Measurements from ENCODE around the gene PCDHGB7. TPM values are rescaled to one million over a fixed set of nuclear protein-coding genes. Genes with fewer than 3 reads are reported as not detected.

The PCDHGB7 gene
- total RNA-seq, 1 experiment from 2014 or later: 10.5 TPM

- H3K4me1 Mint-ChIP-seq: no peaks in the 10 kb centered on the region
- no peak overlapping the region for H3K27ac Mint-ChIP-seq
- H3K27me3 Mint-ChIP-seq (ENCODE audit: low read depth): peaks cover 14% of the 10 kb centered on the region
- TF ChIP-seq MYBL2 (CRISPR knock-in tag; IDR thresholded peaks at IDR 0.05): no peak
- TF ChIP-seq, protein P1, sequence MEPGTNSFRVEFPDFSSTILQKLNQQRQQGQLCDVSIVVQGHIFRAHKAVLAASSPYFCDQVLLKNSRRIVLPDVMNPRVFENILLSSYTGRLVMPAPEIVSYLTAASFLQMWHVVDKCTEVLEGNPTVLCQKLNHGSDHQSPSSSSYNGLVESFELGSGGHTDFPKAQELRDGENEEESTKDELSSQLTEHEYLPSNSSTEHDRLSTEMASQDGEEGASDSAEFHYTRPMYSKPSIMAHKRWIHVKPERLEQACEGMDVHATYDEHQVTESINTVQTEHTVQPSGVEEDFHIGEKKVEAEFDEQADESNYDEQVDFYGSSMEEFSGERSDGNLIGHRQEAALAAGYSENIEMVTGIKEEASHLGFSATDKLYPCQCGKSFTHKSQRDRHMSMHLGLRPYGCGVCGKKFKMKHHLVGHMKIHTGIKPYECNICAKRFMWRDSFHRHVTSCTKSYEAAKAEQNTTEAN (CRISPR knock-in tag; IDR thresholded peaks at IDR 0.05): no peak
- TF ChIP-seq, protein P2, sequence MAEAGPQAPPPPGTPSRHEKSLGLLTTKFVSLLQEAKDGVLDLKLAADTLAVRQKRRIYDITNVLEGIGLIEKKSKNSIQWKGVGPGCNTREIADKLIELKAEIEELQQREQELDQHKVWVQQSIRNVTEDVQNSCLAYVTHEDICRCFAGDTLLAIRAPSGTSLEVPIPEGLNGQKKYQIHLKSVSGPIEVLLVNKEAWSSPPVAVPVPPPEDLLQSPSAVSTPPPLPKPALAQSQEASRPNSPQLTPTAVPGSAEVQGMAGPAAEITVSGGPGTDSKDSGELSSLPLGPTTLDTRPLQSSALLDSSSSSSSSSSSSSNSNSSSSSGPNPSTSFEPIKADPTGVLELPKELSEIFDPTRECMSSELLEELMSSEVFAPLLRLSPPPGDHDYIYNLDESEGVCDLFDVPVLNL (CRISPR knock-in tag; IDR thresholded peaks at IDR 0.05; ENCODE audit: borderline replicate concordance, low read depth): no peak
- DNase-seq (ENCODE audit: low spot score) (no peak), ATAC-seq (no peak)
- ChIA-PET CTCF (interaction anchor here (0.6 to 2.0 kb wide), 4 partner anchors 12 to 30 kb away, joined by 3 to 5 read pairs (median 4); partner anchors contain the start of genes PCDHGA10, PCDHGB3, PCDHGB4 and PCDHGB7), POLR2A (no interaction called here)
- peaks cover 55% of the 10 kb centered on the region for H3K9me3 Mint-ChIP-seq
- peaks cover 64% of the 10 kb centered on the region for H3K36me3 Mint-ChIP-seq
- no peak overlapping the region for H3K4me3 Mint-ChIP-seq
These were observed 17.8 kb upstream of the PCDHGB7 start for GRCh38 chr5:141399555-141400258.

- TF ChIP-seq NFE2L1 (CRISPR knock-in tag; IDR thresholded peaks at IDR 0.05): no peak
- TF ChIP-seq, protein P3, sequence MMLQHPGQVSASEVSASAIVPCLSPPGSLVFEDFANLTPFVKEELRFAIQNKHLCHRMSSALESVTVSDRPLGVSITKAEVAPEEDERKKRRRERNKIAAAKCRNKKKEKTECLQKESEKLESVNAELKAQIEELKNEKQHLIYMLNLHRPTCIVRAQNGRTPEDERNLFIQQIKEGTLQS (CRISPR knock-in tag; conservative IDR thresholded peaks at IDR 0.05): no peak
- no peak for TF ChIP-seq PRDM15 (CRISPR knock-in tag; IDR thresholded peaks at IDR 0.05)
- TF ChIP-seq NFYB (CRISPR knock-in tag; conservative IDR thresholded peaks at IDR 0.05; ENCODE audit: low read depth): no peak
- no peak for TF ChIP-seq ZNF219 (CRISPR knock-in tag; IDR thresholded peaks at IDR 0.05; ENCODE audit: borderline replicate concordance)
- TF ChIP-seq, protein P4, sequence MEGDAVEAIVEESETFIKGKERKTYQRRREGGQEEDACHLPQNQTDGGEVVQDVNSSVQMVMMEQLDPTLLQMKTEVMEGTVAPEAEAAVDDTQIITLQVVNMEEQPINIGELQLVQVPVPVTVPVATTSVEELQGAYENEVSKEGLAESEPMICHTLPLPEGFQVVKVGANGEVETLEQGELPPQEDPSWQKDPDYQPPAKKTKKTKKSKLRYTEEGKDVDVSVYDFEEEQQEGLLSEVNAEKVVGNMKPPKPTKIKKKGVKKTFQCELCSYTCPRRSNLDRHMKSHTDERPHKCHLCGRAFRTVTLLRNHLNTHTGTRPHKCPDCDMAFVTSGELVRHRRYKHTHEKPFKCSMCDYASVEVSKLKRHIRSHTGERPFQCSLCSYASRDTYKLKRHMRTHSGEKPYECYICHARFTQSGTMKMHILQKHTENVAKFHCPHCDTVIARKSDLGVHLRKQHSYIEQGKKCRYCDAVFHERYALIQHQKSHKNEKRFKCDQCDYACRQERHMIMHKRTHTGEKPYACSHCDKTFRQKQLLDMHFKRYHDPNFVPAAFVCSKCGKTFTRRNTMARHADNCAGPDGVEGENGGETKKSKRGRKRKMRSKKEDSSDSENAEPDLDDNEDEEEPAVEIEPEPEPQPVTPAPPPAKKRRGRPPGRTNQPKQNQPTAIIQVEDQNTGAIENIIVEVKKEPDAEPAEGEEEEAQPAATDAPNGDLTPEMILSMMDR (IDR thresholded peaks at IDR 0.05): no peak
- no peak for TF ChIP-seq ZNF138 (CRISPR knock-in tag; conservative IDR thresholded peaks at IDR 0.05)
- no peak for TF ChIP-seq CBFB (CRISPR knock-in tag; IDR thresholded peaks at IDR 0.05; ENCODE audit: low read depth)
- no peak for TF ChIP-seq TEAD4 (CRISPR knock-in tag; IDR thresholded peaks at IDR 0.05)
- no peak for TF ChIP-seq SMAD4 (CRISPR knock-in tag; IDR thresholded peaks at IDR 0.05)
- Mint-ChIP-seq H3K9me3 (peaks cover 43% of the 10 kb centered on the region), H3K4me1 (no peaks in the 10 kb centered on the region), H3K4me3 (no peak within 1 kb of the TSS), H3K27ac (no peak within 1 kb of the TSS), H3K36me3 (peaks cover 50% of the 10 kb centered on the region), H3K27me3 (ENCODE audit: low read depth) (peaks cover 14% of the 10 kb centered on the region)
- CTCF ChIA-PET: interaction anchor here (0.5 to 1.7 kb wide), 9 partner anchors 10 to 161 kb away, joined by 4 to 15 read pairs (median 5); partner anchors contain the start of genes PCDHGA10, PCDHGA11, PCDHGA8 and PCDHGB3
- DNase-seq (ENCODE audit: low spot score) (no peak), ATAC-seq (no peak)
- POLR2A ChIA-PET: no interaction called here
These were observed 14.8 kb upstream of the PCDHGB7 start, which contains the start of gene PCDHGA9 for GRCh38 chr5:141402553-141403243. Gene PCDHGA9, plus strand, starts transcription at chr5:141402778. Its CDS starts 175 bp downstream, at chr5:141402953.

Measured in WTC11 (cell line).